A549 (cell line): ENCODE data around the gene PDCD2L. TPM values are rescaled to one million over a fixed set of nuclear protein-coding genes. Genes with fewer than 3 reads are reported as not detected.

Experiments
- ATAC-seq, 2 experiments: fragments of 200-7000 bp in 1 of 2; fragments of >200 bp in 1 of 2; cut with Nextera tagmentation in 1 of 2; cut with Tn5 transposase in 1 of 2; 3 replicates each; pipeline versions ENCODE4 v1.8.0 to v1.9.1; 2018 to 2020; ENCODE audit warnings: mild to moderate bottlenecking in 1 of 2, moderate library complexity in 1 of 2
- CTCF ChIA-PET: fragments of 300-600 bp; sonication (Branson Sonifier 250); formaldehyde crosslinking; extraction: SDS; loops from one replicate; lab custom pipeline; 2021; ENCODE audit warnings: antibody characterized with exemption, inconsistent platforms; lab: Yijun Ruan, JAX
- POLR2A ChIA-PET: fragments of 350-600 bp; formaldehyde crosslinking; extraction: SDS; loops from one replicate; lab custom pipeline; 2021; ENCODE audit warnings: antibody characterized with exemption, inconsistent platforms; lab: Yijun Ruan, JAX
- DNase-seq, 2 experiments: peaks; one replicate each; pipeline versions ENCODE4 v3.0.0 to v3.0.0-alpha.2; 2011 to 2016; ENCODE audit warnings: low read depth in 1 of 2, low spot score in 1 of 2
- FAIRE-seq: peaks from 2 replicates; lab custom pipeline; 2011; peaks lifted over from hg19 to GRCh38; lab: Jason Lieb, UNC
- H3K27ac ChIP-seq, 2 experiments: fragments of >200 bp; sonication (Bioruptor Twin); formaldehyde crosslinking; 3 replicates each; pipeline ENCODE4 v1.5.1; 2016 to 2017
- H3K4me1 ChIP-seq: fragments of >200 bp; sonication (Bioruptor Twin); formaldehyde crosslinking; 3 replicates; pipeline ENCODE4 v1.6.1; 2016
- H3K4me2 ChIP-seq: fragments of >200 bp; sonication (Bioruptor Twin); formaldehyde crosslinking; 3 replicates; pipeline ENCODE4 v1.6.1; 2016
- H3K4me3 ChIP-seq: fragments of >200 bp; sonication (Bioruptor Twin); formaldehyde crosslinking; 3 replicates; pipeline ENCODE4 v1.5.1; 2016
- H3K9me3 ChIP-seq: fragments of >200 bp; sonication (Bioruptor Twin); formaldehyde crosslinking; 3 replicates; pipeline ENCODE4 v1.6.1; 2016
- BCL3 ChIP-seq: fragments of >200 bp; sonication (Bioruptor Twin); formaldehyde crosslinking; IDR thresholded peaks from 3 replicates; pipeline ENCODE4 v1.6.1; 2016
- BHLHE40 ChIP-seq: IDR thresholded peaks from 2 replicates; pipeline ENCODE4 v1.6.1; 2012; ENCODE audit warnings: low read depth, low read length, inconsistent platforms
- CBX2 ChIP-seq: fragments of 200-600 bp; sonication (generic); IDR thresholded peaks from 2 replicates; pipeline ENCODE4 v1.6.1; 2016; ENCODE audit warnings: low read depth, mild to moderate bottlenecking, borderline replicate concordance
- CEBPB ChIP-seq, 2 experiments: fragments of >200 bp in 1 of 2; sonication (Bioruptor Twin) in 1 of 2; formaldehyde crosslinking in 1 of 2; IDR thresholded peaks; 2 replicates each; pipeline ENCODE4 v1.6.1; 2012 to 2016
- CHD2 ChIP-seq: fragments of 150-350 bp; IDR thresholded peaks from 2 replicates; pipeline ENCODE4 v1.6.1; 2014; ENCODE audit warnings: low read length; ENCODE audit not compliant: partially characterized antibody
- CHD4 ChIP-seq: fragments of 200-600 bp; sonication (generic); IDR thresholded peaks from 2 replicates; pipeline ENCODE4 v1.6.1; 2016; ENCODE audit warnings: antibody characterized with exemption, mild to moderate bottlenecking, borderline replicate concordance
- E2F6 ChIP-seq: IDR thresholded peaks from 2 replicates; pipeline ENCODE4 v1.6.1; 2012; ENCODE audit warnings: low read depth, borderline replicate concordance
- ELK1 ChIP-seq: fragments of 150-350 bp; IDR thresholded peaks from 2 replicates; pipeline ENCODE4 v1.6.1; 2014; ENCODE audit warnings: low read depth, mild to moderate bottlenecking, low read length
- EP300 ChIP-seq, 2 experiments: fragments of >200 bp; sonication (Bioruptor Twin); formaldehyde crosslinking; IDR thresholded peaks; 2 replicates in 1 of 2; 3 replicates in 1 of 2; pipeline ENCODE4 v1.6.1; 2016 to 2017
- ESRRA ChIP-seq: fragments of 150-350 bp; IDR thresholded peaks from 2 replicates; pipeline ENCODE4 v1.6.1; 2014; ENCODE audit warnings: mild to moderate bottlenecking, low read length, borderline replicate concordance
- FOXS1 ChIP-seq: fragments of 250-450 bp; sonication (Bioruptor Pico); IDR thresholded peaks from 2 replicates; pipeline ENCODE4 v1.5.0; 2020; ENCODE audit warnings: mild to moderate bottlenecking, moderate library complexity
- GATA3 ChIP-seq: IDR thresholded peaks from 2 replicates; pipeline ENCODE4 v1.6.1; 2012; ENCODE audit warnings: borderline replicate concordance
- HDAC2 ChIP-seq: fragments of 200-600 bp; sonication (generic); IDR thresholded peaks from 2 replicates; pipeline ENCODE4 v1.6.1; 2016
- HES2 ChIP-seq: fragments of >200 bp; sonication (Bioruptor Twin); formaldehyde crosslinking; IDR thresholded peaks from 2 replicates; pipeline ENCODE4 v1.6.1; 2016
- HEYL ChIP-seq: fragments of 250-450 bp; sonication (Bioruptor Pico); IDR thresholded peaks from 2 replicates; pipeline ENCODE4 v1.8.0; 2021; ENCODE audit warnings: mild to moderate bottlenecking, moderate library complexity
- HOXB13 ChIP-seq: fragments of 250-450 bp; sonication (Bioruptor Pico); IDR thresholded peaks from 2 replicates; pipeline ENCODE4 v1.5.0; 2020; ENCODE audit warnings: low read depth, mild to moderate bottlenecking, moderate library complexity
- HOXB5 ChIP-seq: fragments of 250-450 bp; sonication (Bioruptor Pico); IDR thresholded peaks from 2 replicates; pipeline ENCODE4 v1.5.0; 2020; ENCODE audit warnings: mild to moderate bottlenecking, moderate library complexity
- JUN ChIP-seq, 2 experiments: fragments of >200 bp; sonication (Bioruptor Twin); formaldehyde crosslinking; IDR thresholded peaks; 2 replicates in 1 of 2; 3 replicates in 1 of 2; pipeline ENCODE4 v1.6.1; 2016 to 2017
- JUNB ChIP-seq: fragments of >200 bp; sonication (Bioruptor Twin); formaldehyde crosslinking; IDR thresholded peaks from 2 replicates; pipeline ENCODE4 v1.6.1; 2016
- KDM1A ChIP-seq: fragments of 200-600 bp; sonication (generic); IDR thresholded peaks from 2 replicates; pipeline ENCODE4 v1.6.1; 2016; ENCODE audit warnings: low read depth, mild to moderate bottlenecking
- KDM5A ChIP-seq: fragments of 200-600 bp; sonication (generic); IDR thresholded peaks from 2 replicates; pipeline ENCODE4 v1.6.1; 2016; ENCODE audit warnings: antibody characterized with exemption, mild to moderate bottlenecking
- MAZ ChIP-seq: fragments of 150-350 bp; IDR thresholded peaks from 2 replicates; pipeline ENCODE4 v1.6.1; 2014; ENCODE audit warnings: antibody characterized with exemption, low read depth, low read length, borderline replicate concordance
- MYC ChIP-seq: IDR thresholded peaks from 2 replicates; pipeline ENCODE4 v1.6.1; 2012; ENCODE audit warnings: mild to moderate bottlenecking, inconsistent platforms, low read length, improper control_type of control experiment, borderline replicate concordance
- NFE2L2 ChIP-seq: fragments of 150-350 bp; conservative IDR thresholded peaks from 2 replicates; pipeline ENCODE4 v1.6.1; 2014; ENCODE audit warnings: low read length
- PBX3 ChIP-seq: IDR thresholded peaks from 2 replicates; pipeline ENCODE4 v1.6.1; 2012
- PHF8 ChIP-seq: fragments of 200-600 bp; sonication (generic); IDR thresholded peaks from 2 replicates; pipeline ENCODE4 v1.6.1; 2016; ENCODE audit warnings: low read depth, mild to moderate bottlenecking, antibody characterized with exemption, moderate library complexity, borderline replicate concordance
- RAD21 ChIP-seq, 2 experiments: fragments of >200 bp in 1 of 2; sonication (Bioruptor Twin) in 1 of 2; formaldehyde crosslinking in 1 of 2; IDR thresholded peaks in 1 of 2; conservative IDR thresholded peaks in 1 of 2; 2 replicates in 1 of 2; 3 replicates in 1 of 2; pipeline ENCODE4 v1.6.1; 2012 to 2018; ENCODE audit warnings: inconsistent platforms in 1 of 2
- SREBF2 ChIP-seq: fragments of 450-650 bp; IDR thresholded peaks from 2 replicates; pipeline ENCODE4 v1.6.1; 2014; ENCODE audit warnings: mild to moderate bottlenecking, moderate library complexity
- TFCP2L1 ChIP-seq: fragments of 250-450 bp; sonication (Bioruptor Pico); IDR thresholded peaks from 2 replicates; pipeline ENCODE4 v1.5.0; 2021; ENCODE audit warnings: mild to moderate bottlenecking
- TP53 ChIP-seq: fragments of 250-450 bp; sonication (Bioruptor Pico); IDR thresholded peaks from 2 replicates; pipeline ENCODE4 v1.5.0; 2021; ENCODE audit warnings: mild to moderate bottlenecking, moderate library complexity
- USF2 ChIP-seq: fragments of 450-650 bp; IDR thresholded peaks from 2 replicates; pipeline ENCODE4 v1.6.1; 2014; ENCODE audit warnings: antibody characterized with exemption
- ZFP36 ChIP-seq: fragments of 450-650 bp; IDR thresholded peaks from 2 replicates; pipeline ENCODE4 v1.6.1; 2014; ENCODE audit warnings: borderline replicate concordance; ENCODE audit not compliant: partially characterized antibody
- ZNF302 ChIP-seq: fragments of 250-450 bp; sonication (Bioruptor Pico); IDR thresholded peaks from 2 replicates; pipeline ENCODE4 v1.9.0; 2021; ENCODE audit warnings: inconsistent platforms, mild to moderate bottlenecking, moderate library complexity
- WGBS: methylation state at CpG from one replicate; pipeline ENCODE4 v1.1.6; 2017; ENCODE audit errors: missing lambda C conversion rate; 5-methylcytosine and 5-hydroxymethylcytosine counted together
- polyA plus RNA-seq, 4 experiments: library from polyadenylated mRNA; depleted of rRNA in 3 of 4; stranded (reverse); fragments of >200 nt; fragmentation: RNase III in 1 of 4; extraction: RNeasy Plus Mini Kit Qiagen cat#74134 plus additional on column Dnase treatment in 1 of 4; gene quantifications; 2 replicates in 3 of 4; 3 replicates in 1 of 4; pipeline ENCODE4 v1.2.3, GENCODE V29; 2011 to 2017

Gene PDCD2L
- polyA plus RNA-seq, 2 of the 4 experiments (the other 2 are of a cell fraction) = 31.5 to 68.9 TPM

- ATAC-seq = peak; percentile 75 to 76
- Histone ChIP-seq H3K4me3 (peak overlapping the region; percentile 78), H3K4me1 (peaks cover 24% of the 10 kb centered on the region), H3K9me3 (no peaks in the 10 kb centered on the region), H3K27ac (peak overlapping the region; percentile 93 to 94), H3K4me2 (peak overlapping the region; percentile 86)
- no peak for FAIRE-seq
- ChIA-PET CTCF (interaction anchor here (0.7 to 3.6 kb wide), 8 partner anchors 9 to 209 kb away, joined by 3 to 18 read pairs (median 3); no protein-coding TSS in a partner anchor), POLR2A (interaction anchor here (0.6 to 1.7 kb wide), 9 partner anchors 9 to 1253 kb away, joined by 3 to 10 read pairs (median 6); partner anchors contain the start of genes GPI and WTIP)
- peak; percentile 52 to 66 for DNase-seq
- 1% methylated on average over 63 of the region's 68 CpGs for WGBS
- TF ChIP-seq HOXB5 (CRISPR knock-in tag) = no peak
- no peak for TF ChIP-seq CBX2
- TF ChIP-seq KDM1A = no peak
- TF ChIP-seq MYC = no peak
- TF ChIP-seq PBX3 = no peak
- no peak for TF ChIP-seq SREBF2
- no peak for TF ChIP-seq HOXB13
- peak; percentile 35; the same call in 1 of the 2 replicates for TF ChIP-seq TP53
- no peak for TF ChIP-seq CHD2
- TF ChIP-seq HEYL (CRISPR knock-in tag) = no peak
- TF ChIP-seq JUNB = no peak
- no peak for TF ChIP-seq RAD21 (conservative IDR thresholded peaks at IDR 0.05 in 1 of 2, IDR thresholded peaks at IDR 0.05 in 1 of 2)
- no peak for TF ChIP-seq EP300 (IDR thresholded peaks at IDR 0.05)
- TF ChIP-seq NFE2L2 = no peak
- TF ChIP-seq ZNF302 (CRISPR knock-in tag) = no peak
- TF ChIP-seq CHD4 = no peak
- peak; percentile 93 for TF ChIP-seq PHF8
- no peak for TF ChIP-seq MAZ
- TF ChIP-seq ESRRA = no peak
- TF ChIP-seq HDAC2 = peak; percentile 45; the same call in 1 of the 2 replicates
- peak; percentile 53; the same call in 1 of the 2 replicates for TF ChIP-seq TFCP2L1
- TF ChIP-seq HES2 = no peak
- TF ChIP-seq CEBPB (IDR thresholded peaks at IDR 0.05) = 0 out of 4 replicates have a peak, but pooled peaks of 1 of the 2 experiments have one; percentile 23
- no peak for TF ChIP-seq ZFP36
- peak; percentile 21; the same call in 1 of the 2 replicates for TF ChIP-seq USF2
- TF ChIP-seq BCL3 = no peak
- peak; percentile 55 to 90; a peak in 4 of 5 replicates for TF ChIP-seq JUN (IDR thresholded peaks at IDR 0.05)
- TF ChIP-seq FOXS1 (CRISPR knock-in tag) = no peak
- TF ChIP-seq ELK1 = no peak
- TF ChIP-seq BHLHE40 = no peak
- no peak for TF ChIP-seq E2F6
- TF ChIP-seq KDM5A = peak; percentile 58; the same call in 1 of the 2 replicates
- TF ChIP-seq GATA3 = 0 out of 2 replicates have a peak, but pooled peaks have one; percentile 1
These were observed 24.5 kb downstream of the PDCD2L start for GRCh38 chr19:34428549-34429285.
